SK-N-SH treated with all-trans-retinoic acid at 6 μM for 48 hours (cell line): ENCODE results near the gene R3HDM2.

Experiments
- ARNTL ChIP-seq: fragments of 450-650 bp; formaldehyde crosslinking; IDR thresholded peaks from 2 replicates; pipeline ENCODE4 v1.5.0; 2020; ENCODE audit warnings: low read depth, mild to moderate bottlenecking, moderate library complexity, borderline replicate concordance
- BACH2 ChIP-seq: fragments of 250-450 bp; sonication (Bioruptor Pico); IDR thresholded peaks from 2 replicates; pipeline ENCODE4 v1.9.0; 2021; ENCODE audit warnings: mild to moderate bottlenecking, borderline replicate concordance
- CREB5 ChIP-seq: fragments of 250-450 bp; sonication (Bioruptor Pico); IDR thresholded peaks from 2 replicates; pipeline ENCODE4 v1.5.1; 2020; ENCODE audit warnings: low read depth, mild to moderate bottlenecking, moderate library complexity
- CSRNP3 ChIP-seq: fragments of 250-450 bp; sonication (Bioruptor Pico); IDR thresholded peaks from 2 replicates; pipeline ENCODE4 v1.5.1; 2021; ENCODE audit warnings: mild to moderate bottlenecking, moderate library complexity
- ESRRG ChIP-seq: fragments of 250-450 bp; sonication (Bioruptor Pico); IDR thresholded peaks from 2 replicates; pipeline ENCODE4 v1.6.1; 2021; ENCODE audit warnings: mild to moderate bottlenecking
- PATZ1 ChIP-seq: fragments of 250-450 bp; sonication (Bioruptor Pico); IDR thresholded peaks from 2 replicates; pipeline ENCODE4 v1.8.0; 2020; ENCODE audit warnings: mild to moderate bottlenecking, moderate library complexity, borderline replicate concordance
- PPARA ChIP-seq: fragments of 250-450 bp; sonication (Bioruptor Pico); IDR thresholded peaks from 2 replicates; pipeline ENCODE4 v1.5.0; 2020; ENCODE audit warnings: mild to moderate bottlenecking, borderline replicate concordance
- TCF4 ChIP-seq: fragments of 250-450 bp; sonication (Bioruptor Pico); IDR thresholded peaks from 2 replicates; pipeline ENCODE4 v1.8.0; 2021; ENCODE audit warnings: mild to moderate bottlenecking, moderate library complexity, borderline replicate concordance
- TOX ChIP-seq: fragments of 250-450 bp; sonication (Bioruptor Pico); IDR thresholded peaks from 2 replicates; pipeline ENCODE4 v1.8.0; 2021; ENCODE audit warnings: mild to moderate bottlenecking, moderate library complexity, borderline replicate concordance
- ZFP30 ChIP-seq: fragments of 450-650 bp; formaldehyde crosslinking; IDR thresholded peaks from 2 replicates; pipeline ENCODE4 v1.5.0; 2022; ENCODE audit warnings: mild to moderate bottlenecking, moderate library complexity
- ZNF8 ChIP-seq: fragments of 450-650 bp; formaldehyde crosslinking; IDR thresholded peaks from 2 replicates; pipeline ENCODE4 v1.5.0; 2020; ENCODE audit warnings: mild to moderate bottlenecking, moderate library complexity
- TF ChIP-seq, protein P1 (sequence below): fragments of 250-450 bp; sonication (Bioruptor Pico); IDR thresholded peaks from 2 replicates; pipeline ENCODE4 v1.5.0; 2020; ENCODE audit warnings: mild to moderate bottlenecking, moderate library complexity

GRCh38 chr12:57329219-57329618 lies 101.6 kb downstream of the R3HDM2 start:
- no peak for TF ChIP-seq ARNTL
- TF ChIP-seq CSRNP3 (CRISPR knock-in tag): no peak
- TF ChIP-seq ZNF8 (CRISPR knock-in tag): no peak
- TF ChIP-seq ESRRG (CRISPR knock-in tag): no peak
- TF ChIP-seq TCF4: no peak
- TF ChIP-seq TOX (CRISPR knock-in tag): no peak
- no peak for TF ChIP-seq PATZ1 (CRISPR knock-in tag)
- TF ChIP-seq PPARA (CRISPR knock-in tag): no peak
- no peak for TF ChIP-seq BACH2 (CRISPR knock-in tag)
- no peak for TF ChIP-seq CREB5
- TF ChIP-seq, protein P1, sequence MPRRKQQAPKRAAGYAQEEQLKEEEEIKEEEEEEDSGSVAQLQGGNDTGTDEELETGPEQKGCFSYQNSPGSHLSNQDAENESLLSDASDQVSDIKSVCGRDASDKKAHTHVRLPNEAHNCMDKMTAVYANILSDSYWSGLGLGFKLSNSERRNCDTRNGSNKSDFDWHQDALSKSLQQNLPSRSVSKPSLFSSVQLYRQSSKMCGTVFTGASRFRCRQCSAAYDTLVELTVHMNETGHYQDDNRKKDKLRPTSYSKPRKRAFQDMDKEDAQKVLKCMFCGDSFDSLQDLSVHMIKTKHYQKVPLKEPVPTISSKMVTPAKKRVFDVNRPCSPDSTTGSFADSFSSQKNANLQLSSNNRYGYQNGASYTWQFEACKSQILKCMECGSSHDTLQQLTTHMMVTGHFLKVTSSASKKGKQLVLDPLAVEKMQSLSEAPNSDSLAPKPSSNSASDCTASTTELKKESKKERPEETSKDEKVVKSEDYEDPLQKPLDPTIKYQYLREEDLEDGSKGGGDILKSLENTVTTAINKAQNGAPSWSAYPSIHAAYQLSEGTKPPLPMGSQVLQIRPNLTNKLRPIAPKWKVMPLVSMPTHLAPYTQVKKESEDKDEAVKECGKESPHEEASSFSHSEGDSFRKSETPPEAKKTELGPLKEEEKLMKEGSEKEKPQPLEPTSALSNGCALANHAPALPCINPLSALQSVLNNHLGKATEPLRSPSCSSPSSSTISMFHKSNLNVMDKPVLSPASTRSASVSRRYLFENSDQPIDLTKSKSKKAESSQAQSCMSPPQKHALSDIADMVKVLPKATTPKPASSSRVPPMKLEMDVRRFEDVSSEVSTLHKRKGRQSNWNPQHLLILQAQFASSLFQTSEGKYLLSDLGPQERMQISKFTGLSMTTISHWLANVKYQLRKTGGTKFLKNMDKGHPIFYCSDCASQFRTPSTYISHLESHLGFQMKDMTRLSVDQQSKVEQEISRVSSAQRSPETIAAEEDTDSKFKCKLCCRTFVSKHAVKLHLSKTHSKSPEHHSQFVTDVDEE (CRISPR knock-in tag): no peak
- TF ChIP-seq ZFP30: no peak
